Liver (tissue), 3 donors: Measurements from ENCODE around the gene EPHA6.

Experiments
- CTCF ChIP-seq: fragments of 150-350 bp; IDR thresholded peaks from 2 replicates; pipeline ENCODE4 v1.5.1; 2017; ENCODE audit warnings: improper control_type of control experiment, low read depth, low read length; ENCODE audit not compliant: missing input control
- EGR1 ChIP-seq, 2 donors: IDR thresholded peaks; 2 replicates each; pipeline ENCODE4 v1.6.1; 2016 to 2018; ENCODE audit warnings: antibody characterized with exemption in 2 of 2, low read depth in 2 of 2
- RAD21 ChIP-seq, 2 donors: IDR thresholded peaks; 2 replicates each; pipeline ENCODE4 v1.6.1; 2016; ENCODE audit warnings: antibody characterized with exemption in 2 of 2, mild to moderate bottlenecking in 2 of 2
- REST ChIP-seq: IDR thresholded peaks from 2 replicates; pipeline ENCODE4 v1.6.1; 2016; ENCODE audit warnings: antibody characterized with exemption, mild to moderate bottlenecking
- SP1 ChIP-seq: IDR thresholded peaks from 2 replicates; pipeline ENCODE4 v1.6.1; 2018; ENCODE audit warnings: antibody characterized with exemption, mild to moderate bottlenecking
- TF ChIP-seq, protein P1 (sequence below): IDR thresholded peaks from 2 replicates; pipeline ENCODE4 v1.6.1; 2016; ENCODE audit warnings: antibody characterized with exemption
- TF ChIP-seq, protein P2 (sequence below): IDR thresholded peaks from 2 replicates; pipeline ENCODE4 v1.6.1; 2016; ENCODE audit warnings: antibody characterized with exemption
- TF ChIP-seq, protein P3 (sequence below): IDR thresholded peaks from 2 replicates; pipeline ENCODE4 v1.6.1; 2016; ENCODE audit warnings: antibody characterized with exemption
- donor health status: healthy.
- donor health status: healthy.

DNA sequence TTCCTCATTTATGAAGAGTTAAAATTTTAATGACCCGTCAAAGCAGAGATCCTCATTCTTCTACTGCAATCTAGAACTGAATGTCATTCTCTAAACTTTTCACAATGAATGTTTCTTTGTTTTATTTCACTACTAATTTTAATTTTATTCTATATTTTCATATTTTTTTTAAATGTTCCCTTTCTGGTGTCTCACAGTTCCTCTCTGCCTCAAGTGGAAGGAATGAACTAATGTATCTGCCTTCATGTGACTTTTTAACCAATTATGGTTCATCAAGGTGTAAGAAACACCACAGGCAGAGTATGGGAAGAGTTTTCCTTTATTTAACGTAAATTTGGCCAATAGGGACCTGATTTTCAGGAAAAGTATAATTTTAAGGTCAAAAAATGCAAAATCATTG, 441.7 kb downstream of the EPHA6 start:
- TF ChIP-seq, protein P1, sequence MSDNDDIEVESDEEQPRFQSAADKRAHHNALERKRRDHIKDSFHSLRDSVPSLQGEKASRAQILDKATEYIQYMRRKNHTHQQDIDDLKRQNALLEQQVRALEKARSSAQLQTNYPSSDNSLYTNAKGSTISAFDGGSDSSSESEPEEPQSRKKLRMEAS: no peak
- no peak for TF ChIP-seq CTCF
- TF ChIP-seq RAD21 (IDR thresholded peaks at IDR 0.05): no peak
- no peak for TF ChIP-seq SP1
- TF ChIP-seq, protein P2, sequence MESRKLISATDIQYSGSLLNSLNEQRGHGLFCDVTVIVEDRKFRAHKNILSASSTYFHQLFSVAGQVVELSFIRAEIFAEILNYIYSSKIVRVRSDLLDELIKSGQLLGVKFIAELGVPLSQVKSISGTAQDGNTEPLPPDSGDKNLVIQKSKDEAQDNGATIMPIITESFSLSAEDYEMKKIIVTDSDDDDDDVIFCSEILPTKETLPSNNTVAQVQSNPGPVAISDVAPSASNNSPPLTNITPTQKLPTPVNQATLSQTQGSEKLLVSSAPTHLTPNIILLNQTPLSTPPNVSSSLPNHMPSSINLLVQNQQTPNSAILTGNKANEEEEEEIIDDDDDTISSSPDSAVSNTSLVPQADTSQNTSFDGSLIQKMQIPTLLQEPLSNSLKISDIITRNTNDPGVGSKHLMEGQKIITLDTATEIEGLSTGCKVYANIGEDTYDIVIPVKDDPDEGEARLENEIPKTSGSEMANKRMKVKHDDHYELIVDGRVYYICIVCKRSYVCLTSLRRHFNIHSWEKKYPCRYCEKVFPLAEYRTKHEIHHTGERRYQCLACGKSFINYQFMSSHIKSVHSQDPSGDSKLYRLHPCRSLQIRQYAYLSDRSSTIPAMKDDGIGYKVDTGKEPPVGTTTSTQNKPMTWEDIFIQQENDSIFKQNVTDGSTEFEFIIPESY: no peak
- TF ChIP-seq, protein P3, sequence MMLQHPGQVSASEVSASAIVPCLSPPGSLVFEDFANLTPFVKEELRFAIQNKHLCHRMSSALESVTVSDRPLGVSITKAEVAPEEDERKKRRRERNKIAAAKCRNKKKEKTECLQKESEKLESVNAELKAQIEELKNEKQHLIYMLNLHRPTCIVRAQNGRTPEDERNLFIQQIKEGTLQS: no peak
- TF ChIP-seq EGR1 (IDR thresholded peaks at IDR 0.05; ENCODE audit: low read depth in 2 of 2): no peak
- TF ChIP-seq REST: no peak
